Skin of body (tissue), 2 donors: Measurements from ENCODE around the gene FKRP. TPM values are rescaled to one million over a fixed set of nuclear protein-coding genes. Genes with fewer than 3 reads are reported as not detected.
"Not testable (repeated sequence)": the region's sequence is repeated elsewhere in the genome, so short reads cannot be mapped to it uniquely, and the experiment has no call there.

Experiments used
- DNase-seq: peaks from one replicate; lab custom pipeline; 2025; lab: John Stamatoyannopoulos, UW
- total RNA-seq: library from RNA; depleted of rRNA; stranded (reverse); fragments of >200 nt; gene quantifications from one replicate; pipeline ENCODE4 v1.2.3, GENCODE V29; 2014

The FKRP gene, protein sequence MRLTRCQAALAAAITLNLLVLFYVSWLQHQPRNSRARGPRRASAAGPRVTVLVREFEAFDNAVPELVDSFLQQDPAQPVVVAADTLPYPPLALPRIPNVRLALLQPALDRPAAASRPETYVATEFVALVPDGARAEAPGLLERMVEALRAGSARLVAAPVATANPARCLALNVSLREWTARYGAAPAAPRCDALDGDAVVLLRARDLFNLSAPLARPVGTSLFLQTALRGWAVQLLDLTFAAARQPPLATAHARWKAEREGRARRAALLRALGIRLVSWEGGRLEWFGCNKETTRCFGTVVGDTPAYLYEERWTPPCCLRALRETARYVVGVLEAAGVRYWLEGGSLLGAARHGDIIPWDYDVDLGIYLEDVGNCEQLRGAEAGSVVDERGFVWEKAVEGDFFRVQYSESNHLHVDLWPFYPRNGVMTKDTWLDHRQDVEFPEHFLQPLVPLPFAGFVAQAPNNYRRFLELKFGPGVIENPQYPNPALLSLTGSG
- total RNA-seq: 7.0 TPM

DNA sequence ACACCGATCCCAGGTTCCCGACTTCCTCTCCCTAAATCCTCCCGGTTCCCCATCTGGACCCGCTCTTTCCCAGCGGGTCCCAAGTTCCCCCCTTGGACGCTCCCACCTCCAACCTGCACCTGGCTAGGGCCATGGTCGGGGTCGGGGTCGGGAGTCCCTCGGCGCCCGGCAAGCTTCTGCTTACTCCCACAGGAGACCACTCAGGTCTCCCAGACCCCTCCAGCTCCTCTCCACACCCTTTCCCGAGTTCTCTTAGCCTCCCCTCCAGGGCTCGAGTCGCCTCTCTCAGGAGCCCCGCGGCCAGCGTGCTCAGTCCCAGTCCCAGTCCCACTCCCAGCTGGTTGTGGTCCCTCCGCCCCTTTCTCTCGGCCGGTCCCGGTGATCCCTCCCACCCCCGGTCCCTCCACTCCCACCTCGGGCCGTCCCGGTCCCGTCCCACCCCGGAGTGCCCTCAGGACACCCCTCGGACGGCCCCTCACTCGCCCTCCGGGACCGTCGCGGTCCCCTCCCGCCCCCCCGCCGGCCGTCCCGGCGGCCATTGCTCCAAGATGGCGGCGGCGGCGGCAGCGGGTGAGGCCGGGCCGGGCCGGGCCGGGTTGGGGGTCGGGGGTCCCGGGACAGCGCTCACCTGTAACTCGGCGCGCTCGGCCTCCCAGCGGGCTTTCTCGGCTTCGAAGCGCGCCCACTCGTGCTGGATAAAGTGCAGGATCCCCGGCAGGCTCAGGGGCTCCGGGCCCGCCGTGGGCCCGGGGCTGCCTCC lies at the start of gene FKRP:
FKRP (plus strand) TSS at position 537 of the 760 bp plus-strand sequence. CDS start 9,394 bp downstream, outside the sequence.
- no peak for DNase-seq

DNA sequence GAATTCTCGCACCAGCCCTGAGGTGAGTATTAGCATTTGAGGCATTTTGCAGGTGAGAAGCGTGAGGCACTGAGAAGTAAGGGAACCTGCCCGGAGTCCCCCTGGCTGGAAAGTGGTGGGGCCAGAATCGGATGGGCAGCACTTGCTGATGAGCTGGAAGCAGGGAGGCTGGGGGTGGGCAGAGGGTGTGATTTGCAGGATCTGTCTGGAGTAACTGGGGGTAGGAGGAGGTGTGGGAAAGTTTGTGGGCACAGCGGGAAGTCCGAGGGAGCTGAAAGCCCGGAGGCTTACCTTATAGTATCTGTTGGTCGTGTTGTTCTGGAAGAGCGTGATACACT lies 49.0 kb upstream of the FKRP start:
- DNase-seq: no peak

DNA sequence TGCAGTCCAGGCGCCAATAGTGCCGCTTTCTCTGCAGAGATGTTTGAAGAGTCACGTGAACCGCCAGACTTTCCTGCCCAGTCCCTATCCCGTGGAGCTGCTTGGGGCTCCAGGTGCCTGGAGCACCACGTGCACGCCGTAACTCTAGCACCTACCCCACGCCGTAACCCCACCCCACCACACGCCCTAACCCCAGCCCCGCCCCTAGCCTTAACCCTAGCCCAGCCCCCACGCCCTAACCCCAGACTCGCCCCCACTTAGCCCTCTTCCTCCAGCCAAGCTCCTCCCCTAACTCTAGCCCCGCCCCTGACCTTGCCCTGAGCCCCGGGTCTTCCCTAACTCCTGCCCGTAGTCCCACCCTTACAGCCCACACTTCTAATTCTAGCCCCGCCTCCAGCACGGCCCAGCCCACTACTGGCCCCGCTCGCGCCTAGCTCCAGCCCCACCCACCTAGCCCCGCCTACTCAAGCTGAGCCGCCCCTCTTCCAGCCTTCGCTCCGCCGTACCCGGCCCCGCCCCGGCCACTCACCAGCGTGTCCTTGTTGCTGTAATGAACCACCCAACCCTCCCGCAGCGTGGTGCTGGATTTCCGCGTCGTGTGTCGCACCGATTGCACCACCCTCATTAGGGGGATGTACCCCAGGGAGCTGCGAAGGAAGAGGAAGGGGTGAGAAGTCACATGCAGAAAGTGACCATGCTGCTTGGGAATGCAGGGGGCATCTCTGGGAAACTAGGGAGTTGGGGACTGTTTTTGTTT lies 48.5 kb upstream of the FKRP start:
- peak; percentile 71 for DNase-seq

DNA sequence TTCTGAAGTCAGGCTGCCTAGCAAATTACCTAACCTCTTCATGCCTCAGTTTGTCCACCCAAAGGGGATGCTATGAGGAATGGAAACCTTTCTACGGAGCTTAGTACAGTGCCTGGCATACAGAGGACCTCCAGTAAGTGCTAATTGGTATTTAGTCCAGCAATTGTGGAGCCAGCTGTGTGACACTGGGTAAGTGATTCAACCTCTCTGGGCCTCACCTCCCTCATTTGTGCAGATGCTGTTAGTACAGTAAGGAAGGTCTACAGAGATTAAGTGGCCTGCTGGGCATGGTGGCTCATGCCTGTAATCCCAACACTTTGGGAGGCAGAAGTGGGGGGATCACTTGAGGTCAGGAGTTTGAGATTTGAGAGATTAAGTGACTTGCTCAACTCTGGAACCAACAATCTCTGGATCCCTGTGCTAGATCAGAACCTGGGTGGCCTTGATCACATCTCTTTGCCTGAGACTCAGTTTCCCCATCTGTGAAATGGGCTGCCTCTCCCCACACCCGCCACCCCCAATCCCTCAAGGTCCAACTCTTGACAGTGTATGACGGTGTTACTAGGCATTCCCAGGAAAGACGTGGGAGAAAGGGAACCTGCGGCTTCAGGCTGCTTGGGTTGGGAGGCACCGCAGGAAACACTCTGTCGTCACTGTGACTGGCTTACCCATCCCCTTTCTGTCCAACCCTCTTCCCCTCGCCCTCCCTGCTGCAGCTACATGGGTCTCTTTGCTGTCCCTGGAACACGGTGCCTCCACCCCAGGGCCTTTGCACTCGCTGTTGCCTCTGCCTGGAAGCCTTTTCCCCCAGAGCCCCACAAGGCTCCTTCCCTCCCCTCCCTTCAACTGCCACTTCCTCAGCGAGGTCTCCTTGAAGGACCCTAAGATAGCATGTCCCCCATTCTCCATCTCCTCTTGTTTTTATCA lies 47.2 kb upstream of the FKRP start:
- DNase-seq: no peak

DNA sequence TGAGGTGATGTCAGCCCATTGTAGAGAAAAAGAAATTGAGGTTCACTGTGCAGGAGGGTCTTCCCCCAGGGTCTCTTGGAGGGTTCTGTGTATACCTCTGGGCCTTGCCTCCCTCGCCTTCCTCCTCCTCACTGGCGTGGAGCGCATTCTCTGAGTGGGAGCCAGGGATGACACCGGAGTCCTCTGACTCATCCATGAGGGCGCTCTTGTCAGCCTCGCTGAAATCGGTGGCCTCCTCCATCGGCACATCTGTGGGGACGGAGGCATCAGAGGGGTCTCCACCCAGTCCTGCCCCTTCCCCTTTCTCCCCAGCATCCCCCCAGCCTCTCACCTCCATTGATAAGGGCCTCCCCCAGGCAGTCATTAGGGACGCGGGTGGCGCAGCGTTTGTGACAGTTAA lies 45.2 kb upstream of the FKRP start:
- no peak for DNase-seq

DNA sequence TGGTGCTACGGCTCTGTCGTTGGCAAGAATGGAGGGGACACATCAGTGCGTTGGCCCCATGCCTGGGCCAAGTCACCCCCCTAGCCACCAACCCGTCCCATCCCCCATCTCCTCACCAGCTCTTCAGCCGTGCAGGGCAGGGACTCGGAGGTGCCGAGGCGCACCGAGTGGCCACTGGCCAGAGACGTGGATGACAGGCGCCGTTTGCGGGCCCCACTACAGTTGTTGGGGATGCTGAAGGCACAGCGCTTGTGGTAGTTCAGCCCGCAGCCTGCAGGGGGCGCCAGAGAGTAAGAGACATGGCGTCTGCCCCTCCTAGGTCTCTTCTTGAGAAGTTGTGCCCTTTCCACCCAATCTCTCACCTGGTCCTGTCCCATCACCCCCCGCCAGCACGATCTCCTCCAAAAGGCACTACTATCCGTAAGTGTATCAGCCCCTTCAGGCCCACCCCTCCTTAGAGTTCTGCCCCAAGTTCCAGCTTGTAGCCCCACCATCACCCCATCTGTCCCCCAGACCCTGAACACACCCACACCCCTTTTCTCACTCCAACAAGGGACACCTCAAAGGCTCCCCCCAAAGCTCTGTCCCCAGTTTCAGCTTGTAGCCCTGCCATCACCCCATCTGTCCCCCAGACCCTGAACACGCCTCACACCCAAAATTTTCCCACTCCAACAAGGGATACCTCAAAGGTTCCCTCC lies 41.3 kb upstream of the FKRP start:
- no peak for DNase-seq

DNA sequence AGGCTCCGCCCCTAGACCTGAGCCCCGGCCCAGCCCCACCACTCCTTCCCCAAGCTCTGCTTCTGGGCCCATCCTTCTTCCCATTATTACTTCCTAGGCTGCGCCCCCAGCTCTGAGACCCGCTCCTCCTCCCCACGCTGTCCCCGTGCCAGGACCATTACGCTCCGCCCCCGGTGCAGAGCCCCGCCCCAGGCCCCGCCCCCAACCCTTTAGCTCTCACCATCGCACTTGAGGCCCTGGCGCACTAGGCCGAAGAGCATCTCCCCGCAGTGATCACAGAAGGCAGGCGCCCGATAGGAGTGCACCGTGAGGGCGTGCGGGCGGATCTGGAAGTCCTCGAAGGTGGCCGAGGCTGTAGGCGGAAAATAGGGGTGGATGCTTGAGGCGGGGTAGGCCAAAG lies 35.2 kb upstream of the FKRP start:
- no peak for DNase-seq

DNA sequence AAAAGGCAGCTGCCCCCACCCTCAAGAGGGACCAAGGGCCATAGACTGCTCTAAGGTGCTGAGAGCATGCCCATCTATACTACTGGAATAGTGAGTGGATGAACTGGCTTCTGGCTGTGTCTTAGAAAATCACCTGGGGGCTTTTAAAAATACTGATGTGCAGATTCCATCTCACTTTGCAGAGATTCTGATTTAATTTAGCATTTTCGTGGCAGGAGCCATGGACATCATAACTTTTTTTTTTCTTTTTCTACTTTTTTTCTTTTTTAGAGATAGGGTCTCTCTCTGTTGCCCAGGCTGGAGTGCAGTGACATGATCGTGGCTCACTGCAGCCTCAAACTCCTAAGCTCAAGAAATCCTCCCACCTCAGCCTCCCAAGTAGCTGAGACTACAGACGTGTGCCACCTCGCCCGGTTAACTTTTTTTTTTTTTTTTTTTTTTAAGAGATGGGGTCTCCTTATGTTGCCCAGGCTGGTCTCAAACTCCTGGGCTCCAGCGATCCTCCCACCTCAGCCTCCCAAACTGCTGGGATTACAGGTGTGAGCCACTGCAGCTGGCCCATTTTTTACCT lies 33.0 kb upstream of the FKRP start:
- not testable (repeated sequence) for DNase-seq

DNA sequence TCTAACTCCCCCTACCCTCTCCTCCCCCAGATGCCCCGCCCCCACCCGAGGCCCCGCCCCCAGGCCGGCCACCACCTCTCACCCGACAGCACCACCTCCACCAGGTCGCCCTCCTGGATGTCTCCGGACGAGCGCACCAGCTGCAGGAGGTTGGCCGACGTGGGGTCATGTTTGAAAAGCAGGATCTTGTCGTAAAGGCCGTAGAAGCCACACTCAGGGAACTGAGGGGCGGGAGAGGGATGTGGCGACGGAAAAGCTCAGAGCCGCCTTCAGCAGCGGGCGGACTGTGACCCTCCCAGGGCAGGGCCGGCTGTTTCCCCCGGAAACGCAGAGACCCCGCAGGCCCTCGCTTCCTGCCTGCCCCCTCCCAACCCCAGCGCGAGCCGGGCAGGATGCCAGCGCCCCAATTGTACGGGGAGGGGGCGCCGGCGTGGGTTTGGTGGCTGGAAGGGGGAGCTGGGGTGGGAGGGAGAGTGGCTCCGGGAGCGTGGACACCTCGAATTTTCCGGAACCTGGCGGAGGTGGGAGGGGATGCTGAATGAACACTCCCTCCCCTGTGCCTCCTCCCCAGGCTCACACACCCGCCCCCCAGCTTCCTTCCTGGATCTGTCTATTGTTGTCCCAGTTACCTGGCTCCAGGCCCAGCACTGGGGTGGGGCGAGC lies 31.9 kb upstream of the FKRP start:
- DNase-seq: peak; percentile 85

DNA sequence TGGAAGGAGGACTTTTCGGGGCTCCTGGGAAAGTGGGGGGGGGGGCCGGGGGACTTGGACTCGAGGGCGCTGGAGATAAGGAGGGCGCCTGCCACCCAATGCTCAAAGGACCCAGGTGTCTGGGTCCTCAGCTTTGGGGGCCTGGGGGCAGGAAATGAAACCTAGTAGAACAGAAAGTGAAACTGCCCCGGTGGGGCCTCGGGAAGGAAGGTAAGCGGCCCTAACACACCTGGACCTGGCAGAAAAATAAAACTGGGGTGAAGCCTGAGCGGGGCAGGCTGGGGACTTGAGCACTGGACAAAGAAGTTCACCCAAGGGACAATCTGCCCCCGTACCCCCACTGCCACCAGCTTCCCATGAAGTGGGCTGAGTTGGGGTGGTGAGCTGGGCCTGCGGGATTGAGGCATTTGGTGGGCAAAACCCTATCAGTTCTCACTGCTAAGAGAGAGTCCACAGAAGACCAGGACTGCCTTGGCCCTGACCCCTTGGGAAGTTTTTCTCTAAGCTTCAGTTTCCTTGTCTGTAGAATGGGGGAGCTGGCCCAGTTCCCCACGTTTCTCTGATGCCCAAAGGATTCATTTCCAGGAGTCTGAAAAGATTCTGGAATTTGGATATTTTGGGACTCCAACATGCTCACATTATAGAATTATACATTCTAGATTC lies 31.3 kb upstream of the FKRP start:
- no peak for DNase-seq

DNA sequence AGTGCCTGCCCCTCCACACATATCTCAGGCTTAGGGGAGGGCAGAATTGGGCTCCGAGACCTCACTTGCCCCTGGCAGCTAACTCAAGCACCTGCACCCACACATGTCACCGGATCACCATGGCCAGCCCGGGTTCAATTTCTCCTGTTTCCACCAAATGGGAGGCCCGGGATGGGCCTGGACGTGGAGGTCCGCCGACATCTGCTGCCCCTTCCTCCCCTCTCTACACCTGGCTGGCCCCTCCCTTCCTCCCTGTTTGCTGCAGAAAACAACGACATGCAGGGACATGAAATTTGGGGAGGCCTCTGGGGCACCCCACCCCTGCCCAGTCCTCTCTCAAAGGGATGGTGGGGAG lies 30.3 kb upstream of the FKRP start:
- no peak for DNase-seq

DNA sequence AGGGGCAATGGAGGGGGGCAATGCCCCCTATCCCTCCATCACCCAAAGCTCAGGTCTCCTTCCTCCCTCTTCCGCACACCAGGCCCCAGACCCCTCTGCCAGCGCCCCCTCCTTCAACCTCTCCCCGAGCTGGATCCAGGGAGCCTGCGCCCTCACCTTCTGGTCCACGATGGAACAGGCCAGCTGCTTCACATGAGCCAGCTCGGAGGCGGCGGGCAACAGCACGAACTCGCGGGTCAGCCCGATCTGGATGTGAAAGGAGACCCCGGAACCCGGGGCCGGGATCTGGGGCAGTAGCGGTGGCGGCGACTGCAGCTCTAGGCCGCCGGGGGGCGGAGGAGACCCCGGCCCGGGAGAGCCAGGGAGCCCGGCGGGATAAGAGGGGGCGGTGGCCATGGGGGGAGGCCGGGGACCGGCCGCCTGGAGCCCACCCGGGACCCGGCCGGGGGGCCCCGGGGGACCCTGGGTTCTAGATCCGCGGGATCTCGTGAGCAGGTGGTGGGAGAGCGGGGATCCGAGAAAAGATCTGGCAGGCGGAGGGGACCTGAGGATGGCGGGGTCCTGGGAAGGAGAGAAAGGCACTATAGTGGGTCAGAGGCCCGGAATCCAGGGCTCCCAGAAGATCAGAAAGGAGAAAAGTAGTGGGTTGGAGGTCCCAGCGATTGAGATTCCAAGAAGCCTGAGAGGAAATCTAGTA lies 29.7 kb upstream of the FKRP start:
- no peak for DNase-seq

DNA sequence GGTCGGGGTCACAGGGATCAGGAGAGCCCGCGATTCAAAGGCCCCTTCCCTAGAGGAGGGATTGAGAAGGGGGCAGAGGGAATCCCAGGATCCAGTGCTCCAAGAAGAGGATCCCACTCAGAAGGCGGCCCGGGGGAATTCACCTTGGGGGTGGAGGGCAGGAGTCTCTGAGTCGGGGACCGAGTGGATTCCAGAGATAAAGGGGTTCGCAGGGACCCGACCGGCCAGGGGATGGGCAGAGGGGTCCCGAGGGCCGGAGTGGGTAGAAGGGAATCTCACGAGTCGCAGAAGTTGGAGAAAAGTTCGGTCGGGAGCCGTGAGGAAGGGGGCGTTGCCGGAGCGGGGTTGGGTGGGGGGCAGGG lies 29.2 kb upstream of the FKRP start:
- DNase-seq: no peak

DNA sequence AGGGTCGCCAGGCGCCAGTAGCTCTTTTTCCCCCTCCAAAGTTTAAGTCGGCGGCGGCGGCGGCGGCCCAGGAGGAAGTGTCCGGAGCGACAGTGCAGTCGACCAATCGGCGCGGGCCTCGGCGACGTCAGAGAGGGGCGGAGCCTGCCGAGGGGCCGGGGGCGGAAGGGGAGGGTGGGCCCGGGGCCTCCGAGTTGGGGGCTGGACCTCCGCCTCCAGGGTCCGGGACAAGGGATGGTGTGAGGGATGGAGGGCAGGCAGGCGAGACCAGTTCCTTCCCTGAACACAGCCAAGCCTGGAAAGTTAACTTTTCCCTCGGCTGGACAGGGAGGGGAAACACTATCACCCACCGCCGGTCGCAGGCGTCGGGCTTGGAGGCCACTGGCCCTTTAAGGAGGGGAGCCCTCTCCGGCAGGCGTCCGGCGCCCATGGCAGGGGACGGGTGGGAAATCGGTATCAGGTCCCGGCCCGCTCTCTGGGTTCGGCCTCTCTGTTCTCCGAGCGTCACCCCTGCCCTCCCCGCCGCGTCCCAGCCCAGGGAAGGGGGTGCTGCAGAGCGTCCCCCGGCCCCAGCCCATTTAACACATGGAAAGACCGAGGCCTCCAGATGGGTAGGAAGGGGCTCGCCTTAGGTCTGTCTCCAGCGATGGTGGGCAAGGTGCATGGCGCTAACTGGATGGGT lies 28.7 kb upstream of the FKRP start, which contains the start of gene PRKD2:
PRKD2 (minus strand) TSS at position 81 of the 682 bp plus-strand sequence. CDS start 744 bp downstream, outside the sequence.
- peak; percentile 82 for DNase-seq

DNA sequence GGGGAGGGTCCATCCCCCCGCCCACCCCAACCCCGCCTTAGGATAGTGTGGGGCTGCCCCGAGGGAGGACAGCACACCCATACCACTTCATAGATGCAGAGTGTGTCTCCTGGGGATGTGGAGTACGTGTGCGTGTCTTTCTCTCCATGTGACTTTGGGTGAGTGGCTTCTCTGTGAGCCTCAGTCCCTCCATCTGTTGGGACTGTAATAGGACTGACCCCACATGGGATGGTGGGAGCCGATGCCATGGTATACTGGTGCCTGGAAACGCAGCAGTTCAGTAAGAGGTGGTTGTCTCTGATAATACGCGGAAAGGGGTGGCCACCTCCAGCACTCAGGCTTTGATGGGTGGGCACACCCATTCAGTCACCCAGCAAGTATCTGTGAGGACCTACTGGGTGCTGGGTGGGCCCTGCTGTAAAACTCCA lies 28.1 kb upstream of the FKRP start:
- no peak for DNase-seq

DNA sequence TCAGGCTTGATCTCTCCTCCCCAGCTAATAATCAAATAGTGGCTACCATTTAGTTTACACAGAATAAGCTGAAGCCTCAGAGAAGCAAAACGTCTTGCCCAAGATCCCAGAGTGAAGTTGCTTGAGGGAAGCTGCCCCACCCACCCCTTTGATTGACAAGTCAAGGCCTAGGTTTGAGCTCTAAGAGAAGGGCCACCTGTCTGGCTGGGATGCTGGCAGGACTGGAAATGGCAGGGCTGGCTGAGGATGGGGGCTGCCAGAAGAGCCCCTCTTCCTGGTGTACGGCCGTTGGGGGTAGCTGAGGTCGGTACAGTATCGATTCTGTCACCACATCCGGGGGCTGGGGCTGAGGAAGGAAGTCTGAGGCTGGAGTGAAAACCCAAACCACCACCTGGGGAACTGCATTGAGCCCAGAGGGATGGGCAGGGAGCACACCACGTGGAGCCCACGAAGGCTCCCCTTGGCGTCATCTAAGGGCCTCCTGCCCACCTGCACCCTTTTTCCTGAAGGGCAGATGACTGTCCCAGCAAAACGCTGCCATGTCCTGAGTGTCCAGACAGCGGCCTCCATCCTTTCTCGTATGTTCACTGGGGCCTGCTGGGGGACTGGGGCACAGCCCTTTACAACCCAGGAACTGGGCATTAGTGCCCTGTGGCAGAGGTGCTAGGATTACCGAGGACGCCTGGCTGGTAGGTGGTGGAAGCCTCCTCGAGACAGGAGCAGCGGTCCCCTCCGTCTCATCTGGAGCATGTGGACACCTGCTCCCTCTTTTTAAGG lies 27.5 kb upstream of the FKRP start:
- DNase-seq: no peak
